ENCODE measurements around the gene WDR70. TPM values are rescaled to one million over a fixed set of nuclear protein-coding genes. Genes with fewer than 3 reads are reported as not detected.
"Not testable (repeated sequence)": the region's sequence is repeated elsewhere in the genome, so short reads cannot be mapped to it uniquely, and the experiment has no call there.

WDR70 gene
- total and polyA plus RNA-seq, 3 experiments from 2014 or later, result 15.5 to 39.1 (median 36.5) TPM

GRCh38 chr5:37795292-37795691 lies 416.2 kb downstream of the WDR70 start:
- H3K27ac ChIP-seq (ENCODE audit: low read depth, low read length); H3K4me1 Mint-ChIP-seq; H3K4me3 Mint-ChIP-seq; H3K9me3 ChIP-seq (ENCODE audit: low read length); POLR2A ChIA-PET; H3K36me3 ChIP-seq (ENCODE audit: insufficient read depth, low read length); H3K4me3 ChIP-seq (ENCODE audit: low read length); H3K27me3 ChIP-seq (ENCODE audit: insufficient read depth, low read length, poor library complexity, severe bottlenecking); CTCF ChIA-PET; H3K27ac Mint-ChIP-seq; DNase-seq; H3K36me3 Mint-ChIP-seq; H3K4me1 ChIP-seq (ENCODE audit: insufficient read depth, low read length): not testable (repeated sequence)
- Mint-ChIP-seq H3K9me3 (peaks cover 4 to 23% (median 20%) of the 10 kb centered on the region in 5 donors), H3K27me3 (peaks cover 14 to 17% of the 10 kb centered on the region in 2 donors)

GRCh38 chr5:37796435-37796834 lies 417.3 kb downstream of the WDR70 start:
- H3K27ac Mint-ChIP-seq; H3K4me1 Mint-ChIP-seq; H3K4me3 Mint-ChIP-seq; H3K4me1 ChIP-seq (ENCODE audit: insufficient read depth, low read length); H3K4me3 ChIP-seq (ENCODE audit: low read length); DNase-seq; POLR2A ChIA-PET; H3K9me3 ChIP-seq (ENCODE audit: low read length); CTCF ChIA-PET; H3K27me3 ChIP-seq (ENCODE audit: insufficient read depth, low read length, poor library complexity, severe bottlenecking); H3K27ac ChIP-seq (ENCODE audit: low read depth, low read length); H3K36me3 ChIP-seq (ENCODE audit: insufficient read depth, low read length); H3K36me3 Mint-ChIP-seq: not testable (repeated sequence)
- Mint-ChIP-seq H3K27me3 (peaks cover 10 to 17% of the 10 kb centered on the region in 2 donors), H3K9me3 (peaks cover 4 to 23% (median 17%) of the 10 kb centered on the region in 5 donors)

GRCh38 chr5:37799865-37800421 lies 420.8 kb downstream of the WDR70 start:
- DNase-seq, result no peak
- no peak overlapping the region for H3K27ac ChIP-seq (ENCODE audit: low read depth, low read length)
- no peak overlapping the region for H3K4me3 ChIP-seq (ENCODE audit: low read length)
- CTCF ChIA-PET, result interaction anchor here (1.6 kb wide), 1 partner anchor 11 kb away, joined by 4 read pairs; no protein-coding TSS in a partner anchor
- Mint-ChIP-seq H3K36me3 (no peaks in the 10 kb centered on the region), H3K4me1 (no peaks in the 10 kb centered on the region), H3K4me3 (no peak overlapping the region), H3K9me3 (peaks cover 4 to 14% (median 5%) of the 10 kb centered on the region in 5 donors), H3K27ac (peak overlapping the region in 1 of 8 donors; percentile 34), H3K27me3 (peaks cover 0 to 3% of the 10 kb centered on the region in 2 donors)
- POLR2A ChIA-PET, result no interaction called here
- no peaks in the 10 kb centered on the region for H3K27me3 ChIP-seq (ENCODE audit: insufficient read depth, low read length, poor library complexity, severe bottlenecking)
- H3K36me3 ChIP-seq (ENCODE audit: insufficient read depth, low read length), result no peaks in the 10 kb centered on the region
- H3K4me1 ChIP-seq (ENCODE audit: insufficient read depth, low read length), result no peaks in the 10 kb centered on the region
- no peaks in the 10 kb centered on the region for H3K9me3 ChIP-seq (ENCODE audit: low read length)

DNA sequence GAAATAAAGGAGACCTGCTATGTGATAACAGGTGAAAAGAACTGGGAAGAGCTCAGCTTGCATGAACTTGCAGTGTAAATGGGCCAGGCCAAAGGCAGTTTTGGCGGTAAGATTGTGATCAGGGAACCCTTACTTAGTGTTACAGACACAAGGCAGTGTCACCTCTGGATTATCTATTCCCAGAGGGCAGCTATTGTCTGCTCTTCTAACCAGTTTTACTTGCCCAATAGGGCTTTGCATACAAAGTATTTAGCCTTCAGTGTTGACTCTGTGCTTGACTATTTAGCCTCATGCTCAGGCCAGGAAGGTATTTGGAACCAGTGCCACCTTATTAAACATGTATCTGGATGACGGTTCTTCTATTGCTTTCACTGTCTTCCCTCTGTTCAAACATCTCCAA lies 422.4 kb downstream of the WDR70 start:
- H3K27ac ChIP-seq (ENCODE audit: low read depth, low read length), result no peak overlapping the region
- no peak overlapping the region for H3K4me3 ChIP-seq (ENCODE audit: low read length)
- no peaks in the 10 kb centered on the region for H3K4me1 ChIP-seq (ENCODE audit: insufficient read depth, low read length)
- Mint-ChIP-seq H3K4me1 (no peaks in the 10 kb centered on the region), H3K36me3 (no peaks in the 10 kb centered on the region), H3K4me3 (no peak overlapping the region), H3K27me3 (peaks cover 0 to 6% of the 10 kb centered on the region in 2 donors), H3K27ac (no peak overlapping the region), H3K9me3 (peaks cover 0 to 7% (median 0%) of the 10 kb centered on the region in 5 donors)
- ChIA-PET POLR2A (no interaction called here), CTCF (no interaction called here)
- H3K36me3 ChIP-seq (ENCODE audit: insufficient read depth, low read length), result no peaks in the 10 kb centered on the region
- no peak for DNase-seq
- no peaks in the 10 kb centered on the region for H3K9me3 ChIP-seq (ENCODE audit: low read length)
- H3K27me3 ChIP-seq (ENCODE audit: insufficient read depth, low read length, poor library complexity, severe bottlenecking), result no peaks in the 10 kb centered on the region

Other genes starting within 250 kb of the WDR70 start
- 1 to 10 TPM; 8.2 to 9.3 TPM for gene CPLANE1, start 129.9 kb upstream of the WDR70 start, total RNA-seq
- 1.3 TPM for gene CPLANE1, start 129.9 kb upstream of the WDR70 start, polyA plus RNA-seq
- 10 to 100 TPM; 75.3 to 85.4 TPM for gene NUP155, start 8.2 kb upstream of the WDR70 start, total RNA-seq
- gene NUP155, start 8.2 kb upstream of the WDR70 start, polyA plus RNA-seq, result 29.9 TPM

Data from CD8-positive, alpha-beta memory T cell (primary cell).